Measurements from ENCODE around the gene RBM10. TPM values are rescaled to one million over a fixed set of nuclear protein-coding genes. Genes with fewer than 3 reads are reported as not detected.

Gene RBM10
- total RNA-seq, 2 donors from 2014 or later: 30.0 to 67.8 TPM

DNA sequence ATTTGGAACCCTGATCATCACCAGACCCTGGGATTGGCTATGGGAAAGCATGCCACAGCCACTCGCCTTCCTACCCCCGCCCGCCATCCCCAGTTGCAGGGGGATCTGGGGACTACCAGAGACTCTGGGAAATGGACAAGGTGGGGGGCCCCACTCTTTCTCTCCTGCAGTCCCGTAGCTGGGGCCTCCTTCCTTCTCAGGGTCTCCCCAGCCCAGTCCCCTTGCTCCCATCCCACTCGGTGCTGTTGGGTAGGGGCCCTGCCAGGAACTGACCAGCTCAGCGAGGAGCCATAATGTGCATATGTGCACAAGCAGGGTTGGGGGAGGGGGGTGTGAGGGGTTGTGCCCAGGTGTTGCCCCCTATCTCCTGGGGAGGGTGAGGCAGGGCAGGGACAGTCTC, 84.4 kb downstream of the RBM10 start:
- H3K36me3 ChIP-seq: no peaks in the 10 kb centered on the region
- no peaks in the 10 kb centered on the region for H3K9me3 ChIP-seq
- no peak for DNase-seq
- no peak overlapping the region for H3K9ac ChIP-seq (ENCODE audit: low read depth in 2 of 2, low read length in 2 of 2)
- H3K27ac ChIP-seq: no peak overlapping the region
- intact Hi-C loops (cut with DNase I): no loop called here
- H3K4me1 ChIP-seq: no peaks in the 10 kb centered on the region
- no peaks in the 10 kb centered on the region for H3K27me3 ChIP-seq
- no peak for TF ChIP-seq CTCF (IDR thresholded peaks at IDR 0.05)
- H3K4me3 ChIP-seq: no peak overlapping the region

DNA sequence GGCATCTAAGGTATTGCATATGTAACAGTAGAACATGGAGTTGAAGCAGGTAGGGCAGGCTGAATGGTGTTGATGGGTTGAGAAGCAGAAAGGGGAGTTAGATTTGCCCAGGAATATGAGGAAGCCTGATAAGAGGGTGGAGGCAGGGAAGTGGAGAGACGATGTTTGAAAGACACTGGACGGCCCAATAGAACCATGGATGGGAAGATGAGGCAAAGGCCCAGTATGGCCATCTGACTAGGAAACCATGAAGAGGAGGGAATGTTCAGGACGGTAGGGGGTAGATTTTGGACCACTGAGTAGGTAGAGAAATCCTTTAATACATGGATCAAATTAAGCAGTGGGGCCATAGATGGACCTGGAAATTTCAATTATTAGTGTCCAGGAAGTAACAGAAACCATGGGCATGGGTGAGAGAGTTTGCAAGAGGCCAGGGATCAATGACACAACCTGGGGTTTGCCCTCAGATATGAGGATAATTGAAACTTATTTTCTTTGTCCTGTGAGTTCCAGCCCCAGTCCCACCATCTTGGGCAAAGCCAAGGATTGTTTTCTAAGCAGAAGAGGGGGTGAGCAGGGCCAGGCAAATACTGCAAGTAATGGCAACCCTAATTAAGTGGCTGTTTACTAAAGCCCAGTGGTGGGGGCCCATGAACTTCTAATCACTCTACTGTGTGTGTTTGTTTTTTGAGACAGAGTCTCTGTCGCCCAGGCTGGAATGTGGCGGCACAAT, 85.3 kb downstream of the RBM10 start:
- H3K4me3 ChIP-seq: no peak overlapping the region
- H3K9ac ChIP-seq (ENCODE audit: low read depth in 2 of 2, low read length in 2 of 2): no peak overlapping the region
- no peaks in the 10 kb centered on the region for H3K4me1 ChIP-seq
- no peaks in the 10 kb centered on the region for H3K9me3 ChIP-seq
- no peak for DNase-seq
- TF ChIP-seq CTCF (IDR thresholded peaks at IDR 0.05): no peak
- intact Hi-C loops (cut with DNase I): no loop called here
- H3K27me3 ChIP-seq: peaks cover 1% of the 10 kb centered on the region
- no peak overlapping the region for H3K27ac ChIP-seq
- H3K36me3 ChIP-seq: no peaks in the 10 kb centered on the region

- no peaks in the 10 kb centered on the region for H3K36me3 ChIP-seq
- H3K27me3 ChIP-seq: peaks cover 7% of the 10 kb centered on the region
- TF ChIP-seq CTCF (IDR thresholded peaks at IDR 0.05): no peak
- H3K9me3 ChIP-seq: no peaks in the 10 kb centered on the region
- no peak overlapping the region for H3K27ac ChIP-seq
- no peak overlapping the region for H3K9ac ChIP-seq (ENCODE audit: low read depth in 2 of 2, low read length in 2 of 2)
- no peaks in the 10 kb centered on the region for H3K4me1 ChIP-seq
- no peak for DNase-seq
- intact Hi-C loops (cut with DNase I): no loop called here
- H3K4me3 ChIP-seq: no peak overlapping the region
Measured at GRCh38 chrX:47231167-47231566, 86.1 kb downstream of the RBM10 start.

DNA sequence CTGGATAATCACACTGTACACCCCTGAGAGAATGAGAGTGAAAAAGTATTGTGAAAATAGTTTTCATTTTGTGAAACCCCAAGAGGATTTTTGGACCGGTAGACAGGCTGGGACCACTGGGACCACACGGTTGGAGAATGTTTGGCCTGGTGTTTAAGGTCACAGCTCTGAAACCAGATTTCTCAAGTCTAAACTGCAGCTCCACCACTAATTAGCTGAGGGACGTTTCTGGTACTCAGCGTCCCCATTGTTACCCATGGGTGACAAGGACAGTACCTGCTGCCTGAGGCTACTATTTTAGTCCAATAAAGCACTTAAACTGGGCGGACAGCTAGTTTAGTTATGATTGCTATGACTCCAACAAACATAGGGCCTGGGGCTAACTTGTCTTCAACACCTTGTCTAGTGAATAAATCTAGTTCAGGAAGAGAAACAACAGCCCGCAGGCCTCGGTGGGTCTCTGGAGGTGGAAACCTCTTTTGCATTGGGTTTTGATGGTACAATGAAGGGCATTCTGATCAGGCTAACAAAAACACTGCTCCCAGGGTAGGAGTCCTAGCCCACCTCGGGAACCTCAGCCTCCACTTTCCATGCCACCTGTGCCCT, 87.3 kb downstream of the RBM10 start:
- intact Hi-C loops (cut with DNase I): no loop called here
- Histone ChIP-seq H3K4me1 (no peaks in the 10 kb centered on the region), H3K9me3 (no peaks in the 10 kb centered on the region), H3K4me3 (peak overlapping the region; percentile 51), H3K36me3 (no peaks in the 10 kb centered on the region), H3K27ac (peak overlapping the region; percentile 90), H3K27me3 (peaks cover 7% of the 10 kb centered on the region), H3K9ac (ENCODE audit: low read depth in 2 of 2, low read length in 2 of 2) (peak overlapping the region; percentile 71 to 73)
- no peak for DNase-seq
- TF ChIP-seq CTCF (IDR thresholded peaks at IDR 0.05): no peak

DNA sequence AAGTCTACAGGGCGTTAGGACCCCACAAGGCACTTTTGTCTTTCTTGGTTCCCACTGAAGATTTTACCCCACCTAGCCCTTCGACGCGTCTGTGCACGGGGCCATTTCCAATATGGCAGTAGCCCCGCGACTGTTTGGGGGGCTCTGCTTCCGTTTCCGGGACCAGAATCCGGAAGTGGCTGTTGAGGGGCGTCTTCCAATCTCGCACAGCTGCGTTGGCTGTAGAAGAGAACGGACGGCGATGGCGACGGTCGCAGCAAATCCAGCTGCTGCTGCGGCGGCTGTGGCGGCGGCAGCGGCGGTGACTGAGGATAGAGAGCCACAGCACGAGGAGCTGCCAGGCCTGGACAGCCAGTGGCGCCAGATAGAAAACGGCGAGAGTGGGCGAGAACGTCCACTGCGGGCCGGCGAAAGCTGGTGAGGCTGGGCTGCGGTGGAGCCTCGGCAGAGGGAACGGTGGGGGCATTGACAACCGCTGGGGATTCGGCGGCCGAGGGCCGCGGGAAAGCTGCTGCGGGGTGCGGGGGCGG, 87.8 kb downstream of the RBM10 start, which contains the start of gene USP11:
TSS of gene USP11 (plus strand) at position 207 of the 530 bp plus-strand sequence. CDS start at position 242, 35 bp downstream.
- intact Hi-C loops (cut with DNase I): no loop called here
- H3K9ac ChIP-seq (ENCODE audit: low read depth in 2 of 2, low read length in 2 of 2): peak within 1 kb of the TSS; percentile 71 to 73

More for the DNA sequence above, 87.8 kb downstream of the RBM10 start, which contains the start of gene USP11:
- H3K36me3 ChIP-seq: no peaks in the 10 kb centered on the region
- no peaks in the 10 kb centered on the region for H3K4me1 ChIP-seq
- H3K4me3 ChIP-seq: peak within 1 kb of the TSS; percentile 51
- H3K27ac ChIP-seq: peak within 1 kb of the TSS; percentile 90
- no peak for TF ChIP-seq CTCF (IDR thresholded peaks at IDR 0.05)
- H3K9me3 ChIP-seq: no peaks in the 10 kb centered on the region
- DNase-seq: no peak
- H3K27me3 ChIP-seq: peaks cover 7% of the 10 kb centered on the region
